ENCODE data around the gene ADAMTS9.

Gene ADAMTS9

GRCh38 chr3:64627471-64628321, 60.1 kb downstream of the ADAMTS9 start:
- FAIRE-seq = no peak
- no peak for DNase-seq (ENCODE audit: insufficient read length)
- no peak for TF ChIP-seq POLR2AphosphoS5 (IDR thresholded peaks at IDR 0.05; ENCODE audit: low read depth, low read length)
- no peak for TF ChIP-seq TAF1 (IDR thresholded peaks at IDR 0.05; ENCODE audit: borderline replicate concordance, low read depth, low read length)
- no peak for TF ChIP-seq POLR2A (IDR thresholded peaks at IDR 0.05; ENCODE audit: low read depth, low read length)

- no peak for FAIRE-seq
- DNase-seq (ENCODE audit: insufficient read length) = no peak
- TF ChIP-seq POLR2A (IDR thresholded peaks at IDR 0.05; ENCODE audit: low read depth, low read length) (no peak), TAF1 (IDR thresholded peaks at IDR 0.05; ENCODE audit: borderline replicate concordance, low read depth, low read length) (no peak), POLR2AphosphoS5 (IDR thresholded peaks at IDR 0.05; ENCODE audit: low read depth, low read length) (no peak)
These were observed 60.8 kb downstream of the ADAMTS9 start for GRCh38 chr3:64627042-64627441.

- no peak for TF ChIP-seq POLR2A (IDR thresholded peaks at IDR 0.05; ENCODE audit: low read depth, low read length)
- no peak for TF ChIP-seq TAF1 (IDR thresholded peaks at IDR 0.05; ENCODE audit: borderline replicate concordance, low read depth, low read length)
- TF ChIP-seq POLR2AphosphoS5 (IDR thresholded peaks at IDR 0.05; ENCODE audit: low read depth, low read length) = no peak
- no peak for DNase-seq (ENCODE audit: insufficient read length)
- FAIRE-seq = no peak
These were observed 62.4 kb downstream of the ADAMTS9 start for GRCh38 chr3:64625381-64625780.

GRCh38 chr3:64623125-64623524, 64.7 kb downstream of the ADAMTS9 start:
- DNase-seq (ENCODE audit: insufficient read length) (no peak), FAIRE-seq (no peak)
- no peak for TF ChIP-seq TAF1 (IDR thresholded peaks at IDR 0.05; ENCODE audit: borderline replicate concordance, low read depth, low read length)

GRCh38 chr3:64621726-64622395, 65.9 kb downstream of the ADAMTS9 start:
- no peak for DNase-seq (ENCODE audit: insufficient read length)
- FAIRE-seq = no peak

GRCh38 chr3:64621275-64621674, 66.5 kb downstream of the ADAMTS9 start:
- no peak for TF ChIP-seq POLR2A (IDR thresholded peaks at IDR 0.05; ENCODE audit: low read depth, low read length)
- no peak for TF ChIP-seq POLR2AphosphoS5 (IDR thresholded peaks at IDR 0.05; ENCODE audit: low read depth, low read length)
- no peak for TF ChIP-seq TAF1 (IDR thresholded peaks at IDR 0.05; ENCODE audit: borderline replicate concordance, low read depth, low read length)
- FAIRE-seq (no peak), DNase-seq (ENCODE audit: insufficient read length) (no peak)

More at GRCh38 chr3:64621726-64622395, 65.9 kb downstream of the ADAMTS9 start:
- TF ChIP-seq TAF1 (IDR thresholded peaks at IDR 0.05; ENCODE audit: borderline replicate concordance, low read depth, low read length) (no peak), POLR2A (IDR thresholded peaks at IDR 0.05; ENCODE audit: low read depth, low read length) (no peak), POLR2AphosphoS5 (IDR thresholded peaks at IDR 0.05; ENCODE audit: low read depth, low read length) (no peak)

- no peak for DNase-seq (ENCODE audit: insufficient read length)
- TF ChIP-seq POLR2AphosphoS5 (IDR thresholded peaks at IDR 0.05; ENCODE audit: low read depth, low read length) (no peak), POLR2A (IDR thresholded peaks at IDR 0.05; ENCODE audit: low read depth, low read length) (no peak), TAF1 (IDR thresholded peaks at IDR 0.05; ENCODE audit: borderline replicate concordance, low read depth, low read length) (no peak)
- FAIRE-seq = no peak
These were observed 67.8 kb downstream of the ADAMTS9 start for GRCh38 chr3:64620020-64620419.

GRCh38 chr3:64619216-64619615, 68.6 kb downstream of the ADAMTS9 start:
- TF ChIP-seq TAF1 (IDR thresholded peaks at IDR 0.05; ENCODE audit: borderline replicate concordance, low read depth, low read length) = no peak
- no peak for TF ChIP-seq POLR2A (IDR thresholded peaks at IDR 0.05; ENCODE audit: low read depth, low read length)
- no peak for TF ChIP-seq POLR2AphosphoS5 (IDR thresholded peaks at IDR 0.05; ENCODE audit: low read depth, low read length)
- FAIRE-seq (no peak), DNase-seq (ENCODE audit: insufficient read length) (no peak)

- TF ChIP-seq POLR2AphosphoS5 (IDR thresholded peaks at IDR 0.05; ENCODE audit: low read depth, low read length) = no peak
- TF ChIP-seq TAF1 (IDR thresholded peaks at IDR 0.05; ENCODE audit: borderline replicate concordance, low read depth, low read length) = no peak
- TF ChIP-seq POLR2A (IDR thresholded peaks at IDR 0.05; ENCODE audit: low read depth, low read length) = no peak
- FAIRE-seq (no peak), DNase-seq (ENCODE audit: insufficient read length) (no peak)
These were observed 70.2 kb downstream of the ADAMTS9 start for GRCh38 chr3:64617610-64618009.

- TF ChIP-seq TAF1 (IDR thresholded peaks at IDR 0.05; ENCODE audit: borderline replicate concordance, low read depth, low read length) (no peak), POLR2A (IDR thresholded peaks at IDR 0.05; ENCODE audit: low read depth, low read length) (no peak), POLR2AphosphoS5 (IDR thresholded peaks at IDR 0.05; ENCODE audit: low read depth, low read length) (no peak)
- FAIRE-seq = no peak
These were observed 70.8 kb downstream of the ADAMTS9 start for GRCh38 chr3:64616953-64617352.

GRCh38 chr3:64612916-64613526, 74.8 kb downstream of the ADAMTS9 start:
- DNase-seq (ENCODE audit: insufficient read length) (no peak), FAIRE-seq (no peak)
- TF ChIP-seq TAF1 (IDR thresholded peaks at IDR 0.05; ENCODE audit: borderline replicate concordance, low read depth, low read length) (no peak), POLR2AphosphoS5 (IDR thresholded peaks at IDR 0.05; ENCODE audit: low read depth, low read length) (no peak), POLR2A (IDR thresholded peaks at IDR 0.05; ENCODE audit: low read depth, low read length) (no peak)

More at GRCh38 chr3:64616953-64617352, 70.8 kb downstream of the ADAMTS9 start:
- DNase-seq (ENCODE audit: insufficient read length) = no peak
